ENCODE data around the gene OTOA. TPM values are rescaled to one million over a fixed set of nuclear protein-coding genes. Genes with fewer than 3 reads are reported as not detected.

The OTOA gene
- under 1 TPM; 0.15 to 0.18 TPM for total RNA-seq

- H3K27me3 Mint-ChIP-seq = peaks cover 10% of the 10 kb centered on the region
- no peak within 1 kb of the TSS for H3K27ac Mint-ChIP-seq
- ChIA-PET POLR2A (no interaction called here), CTCF (interaction anchor here (1.2 kb wide), 1 partner anchor 44 kb away, joined by 6 read pairs; no protein-coding TSS in a partner anchor)
- no peak for DNase-seq
- peaks cover 17% of the 10 kb centered on the region for H3K4me1 Mint-ChIP-seq
- no peaks in the 10 kb centered on the region for H3K36me3 Mint-ChIP-seq (ENCODE audit: low read depth)
- no peak within 1 kb of the TSS for H3K4me3 Mint-ChIP-seq
- no peaks in the 10 kb centered on the region for H3K9me3 Mint-ChIP-seq
Observed at GRCh38 chr16:21663889-21664647, at the start of gene OTOA. OTOA (plus strand) TSS chr16:21663968; CDS start chr16:21678515, 14,547 bp downstream.

DNA sequence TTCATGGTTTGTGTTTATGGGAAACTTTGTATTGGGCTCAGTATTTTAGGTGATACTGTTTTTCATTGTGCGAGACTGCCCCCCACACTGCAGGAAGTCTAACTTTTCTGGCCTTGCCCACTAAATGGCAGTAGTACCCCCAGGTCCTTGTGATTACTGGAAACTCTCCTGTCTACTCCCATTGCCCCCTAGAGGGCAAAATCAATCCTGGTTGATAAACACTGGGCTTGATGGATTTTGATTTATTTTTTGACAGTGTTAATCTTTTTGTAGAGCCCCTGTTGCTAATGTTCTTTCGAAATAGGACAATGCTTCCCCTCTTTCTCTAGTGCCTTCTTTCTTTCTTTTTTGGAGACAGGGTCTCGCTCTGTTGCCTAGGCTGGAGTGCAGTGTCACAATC, 48.9 kb upstream of the OTOA start:
- no peak for DNase-seq
- Mint-ChIP-seq H3K9me3 (no peaks in the 10 kb centered on the region), H3K4me3 (no peak overlapping the region)

DNA sequence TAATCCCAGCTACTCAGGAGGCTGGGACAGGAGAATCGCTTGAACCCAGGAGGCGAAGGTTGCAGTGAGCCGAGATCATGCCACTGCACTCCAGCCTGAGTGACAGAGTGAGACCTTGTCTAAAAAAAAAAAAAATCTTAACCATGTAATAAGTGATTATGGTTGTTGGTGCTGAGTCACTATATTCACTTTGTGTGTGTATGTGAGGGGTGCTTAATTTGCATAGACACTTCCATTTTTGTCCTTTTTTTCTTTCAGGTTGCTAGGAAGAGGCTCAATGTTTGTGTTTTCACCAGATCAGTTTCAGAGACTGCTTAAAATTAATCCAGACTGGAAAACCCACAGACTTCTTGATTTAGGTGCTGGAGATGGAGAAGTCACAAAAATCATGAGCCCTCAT, 46.2 kb upstream of the OTOA start:
- no peak for DNase-seq
- Mint-ChIP-seq H3K27ac (no peak overlapping the region), H3K36me3 (ENCODE audit: low read depth) (peaks cover 55% of the 10 kb centered on the region), H3K9me3 (no peaks in the 10 kb centered on the region), H3K4me1 (peaks cover 70% of the 10 kb centered on the region), H3K27me3 (no peaks in the 10 kb centered on the region), H3K4me3 (no peak overlapping the region)
- CTCF ChIA-PET = interaction anchor here (0.7 kb wide), 1 partner anchor 11 kb away, joined by 3 read pairs; no protein-coding TSS in a partner anchor
- POLR2A ChIA-PET = interaction anchor here (1.5 kb wide), 1 partner anchor 28 kb away, joined by 4 read pairs; no protein-coding TSS in a partner anchor

More for the DNA sequence above, 48.9 kb upstream of the OTOA start:
- no peak overlapping the region for H3K27ac Mint-ChIP-seq
- CTCF ChIA-PET = interaction anchor here (1.1 kb wide), 1 partner anchor 25 kb away, joined by 3 read pairs; no protein-coding TSS in a partner anchor
- peaks cover 51% of the 10 kb centered on the region for H3K36me3 Mint-ChIP-seq (ENCODE audit: low read depth)
- POLR2A ChIA-PET = no interaction called here
- no peaks in the 10 kb centered on the region for H3K27me3 Mint-ChIP-seq
- H3K4me1 Mint-ChIP-seq = peaks cover 71% of the 10 kb centered on the region

DNA sequence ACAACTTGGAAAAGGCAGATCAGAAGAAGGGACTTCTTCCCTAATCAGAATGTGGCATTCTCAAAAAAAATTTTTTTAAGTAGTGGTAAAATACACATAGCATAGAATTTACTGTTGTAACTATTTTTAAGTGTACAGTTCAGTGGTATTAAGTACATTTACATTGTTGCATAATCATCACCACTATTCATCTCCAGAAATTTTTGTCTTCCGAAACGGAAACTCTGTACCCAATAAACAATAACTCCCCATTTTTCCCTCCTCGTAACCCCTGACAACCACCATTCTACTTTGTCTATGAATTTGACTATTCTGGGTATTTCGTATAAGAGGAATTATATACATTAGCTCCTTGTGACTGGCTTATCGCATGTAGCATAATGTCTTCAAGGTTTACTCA, 45.5 kb upstream of the OTOA start:
- CTCF ChIA-PET = no interaction called here
- no peak overlapping the region for H3K4me3 Mint-ChIP-seq
- H3K27ac Mint-ChIP-seq = no peak overlapping the region
- DNase-seq = no peak
- H3K27me3 Mint-ChIP-seq = no peaks in the 10 kb centered on the region
- H3K4me1 Mint-ChIP-seq = peaks cover 69% of the 10 kb centered on the region
- peaks cover 56% of the 10 kb centered on the region for H3K36me3 Mint-ChIP-seq (ENCODE audit: low read depth)
- POLR2A ChIA-PET = no interaction called here
- H3K9me3 Mint-ChIP-seq = no peaks in the 10 kb centered on the region

- Mint-ChIP-seq H3K9me3 (no peaks in the 10 kb centered on the region), H3K27ac (no peak overlapping the region), H3K4me1 (peaks cover 73% of the 10 kb centered on the region), H3K27me3 (no peaks in the 10 kb centered on the region), H3K36me3 (ENCODE audit: low read depth) (peaks cover 54% of the 10 kb centered on the region), H3K4me3 (no peak overlapping the region)
- DNase-seq = no peak
- CTCF ChIA-PET = interaction anchor here (1.0 to 1.4 kb wide), 3 partner anchors 9 to 37 kb away, joined by 3 to 4 read pairs (median 3); no protein-coding TSS in a partner anchor
- POLR2A ChIA-PET = interaction anchor here (2.1 to 3.0 kb wide), 3 partner anchors 12 to 22 kb away, joined by 7 to 11 read pairs (median 10); no protein-coding TSS in a partner anchor
Observed at GRCh38 chr16:21619765-21620425, 43.9 kb upstream of the OTOA start.

DNA sequence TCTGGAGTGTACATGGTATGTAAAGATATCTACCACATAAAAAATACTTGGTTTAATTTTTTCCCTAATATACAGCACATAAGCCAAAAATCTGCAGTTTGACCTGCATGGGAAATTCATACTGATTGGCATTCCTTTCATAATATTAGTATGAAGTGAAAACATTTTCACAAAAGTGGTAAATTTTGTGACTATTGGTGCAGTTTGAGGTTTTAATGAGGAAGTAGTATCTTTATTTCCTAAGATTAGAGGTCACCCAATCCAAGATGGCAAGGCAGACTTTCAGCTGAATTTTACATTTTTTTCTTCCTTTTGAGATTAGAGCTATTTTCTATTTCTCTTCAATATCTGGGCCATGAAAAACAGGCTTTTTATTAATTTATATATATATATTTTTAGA, 43.2 kb upstream of the OTOA start:
- Mint-ChIP-seq H3K27me3 (no peaks in the 10 kb centered on the region), H3K36me3 (ENCODE audit: low read depth) (peaks cover 56% of the 10 kb centered on the region), H3K9me3 (no peaks in the 10 kb centered on the region), H3K4me1 (peaks cover 74% of the 10 kb centered on the region), H3K27ac (no peak overlapping the region), H3K4me3 (no peak overlapping the region)
- CTCF ChIA-PET = interaction anchor here (1.0 to 1.4 kb wide), 4 partner anchors 10 to 36 kb away, joined by 3 to 4 read pairs (median 3); no protein-coding TSS in a partner anchor
- DNase-seq = no peak
- POLR2A ChIA-PET = interaction anchor here (2.1 to 3.0 kb wide), 3 partner anchors 12 to 22 kb away, joined by 7 to 11 read pairs (median 10); no protein-coding TSS in a partner anchor

DNA sequence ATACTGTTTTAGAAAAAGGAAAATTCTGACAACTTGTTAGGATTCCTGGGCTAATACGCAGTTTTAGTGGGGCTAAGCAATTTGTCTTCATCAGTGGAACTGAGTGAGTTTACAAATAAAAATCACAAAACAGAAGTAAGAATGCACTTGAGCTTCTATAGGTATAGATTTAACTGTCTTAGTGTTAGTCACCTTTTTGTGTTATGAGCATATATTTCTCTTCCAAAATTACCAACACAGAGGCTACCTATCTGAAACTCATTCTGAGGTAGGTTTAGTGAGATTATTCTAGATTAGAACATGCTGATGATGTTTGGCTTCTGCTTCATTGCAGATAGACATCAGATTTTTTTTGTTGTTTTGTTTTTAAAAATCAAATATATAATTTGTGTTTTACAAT, 41.2 kb upstream of the OTOA start:
- peak overlapping the region; percentile 40 for H3K27ac Mint-ChIP-seq
- CTCF ChIA-PET = interaction anchor here (0.7 to 1.4 kb wide), 5 partner anchors 12 to 675 kb away, joined by 3 to 5 read pairs (median 5); no protein-coding TSS in a partner anchor
- H3K27me3 Mint-ChIP-seq = no peaks in the 10 kb centered on the region
- peaks cover 76% of the 10 kb centered on the region for H3K4me1 Mint-ChIP-seq
- no peak overlapping the region for H3K4me3 Mint-ChIP-seq
- DNase-seq = no peak
- peaks cover 65% of the 10 kb centered on the region for H3K36me3 Mint-ChIP-seq (ENCODE audit: low read depth)
- H3K9me3 Mint-ChIP-seq = no peaks in the 10 kb centered on the region
- POLR2A ChIA-PET = interaction anchor here (1.2 to 3.0 kb wide), 5 partner anchors 11 to 24 kb away, joined by 3 to 10 read pairs (median 4); no protein-coding TSS in a partner anchor

- no peak for DNase-seq
- Mint-ChIP-seq H3K27ac (peak overlapping the region; percentile 19), H3K36me3 (ENCODE audit: low read depth) (peaks cover 64% of the 10 kb centered on the region), H3K9me3 (peaks cover 6% of the 10 kb centered on the region), H3K27me3 (no peaks in the 10 kb centered on the region), H3K4me3 (no peak overlapping the region), H3K4me1 (peaks cover 65% of the 10 kb centered on the region)
- ChIA-PET CTCF (interaction anchor here (0.8 to 0.9 kb wide), 2 partner anchors 13 to 32 kb away, joined by 3 read pairs; no protein-coding TSS in a partner anchor), POLR2A (interaction anchor here (0.8 kb wide), 1 partner anchor 15 kb away, joined by 3 read pairs; no protein-coding TSS in a partner anchor)
Observed at GRCh38 chr16:21625026-21625425, 38.7 kb upstream of the OTOA start.

- Mint-ChIP-seq H3K4me1 (peaks cover 49% of the 10 kb centered on the region), H3K36me3 (ENCODE audit: low read depth) (peaks cover 58% of the 10 kb centered on the region), H3K27me3 (no peaks in the 10 kb centered on the region), H3K4me3 (no peak overlapping the region), H3K27ac (peak overlapping the region; percentile 69), H3K9me3 (peaks cover 6% of the 10 kb centered on the region)
- CTCF ChIA-PET = interaction anchor here (0.7 to 1.3 kb wide), 3 partner anchors 14 to 35 kb away, joined by 4 to 5 read pairs (median 4); no protein-coding TSS in a partner anchor
- peak; percentile 43 for DNase-seq
- POLR2A ChIA-PET = interaction anchor here (0.7 to 1.5 kb wide), 6 partner anchors 11 to 1878 kb away, joined by 3 to 11 read pairs (median 4); no protein-coding TSS in a partner anchor
Observed at GRCh38 chr16:21626659-21627277, 37.0 kb upstream of the OTOA start.

- no peak for DNase-seq
- no peaks in the 10 kb centered on the region for H3K27me3 Mint-ChIP-seq
- H3K4me3 Mint-ChIP-seq = no peak overlapping the region
- peaks cover 58% of the 10 kb centered on the region for H3K36me3 Mint-ChIP-seq (ENCODE audit: low read depth)
- peaks cover 38% of the 10 kb centered on the region for H3K4me1 Mint-ChIP-seq
- no peak overlapping the region for H3K27ac Mint-ChIP-seq
- CTCF ChIA-PET = interaction anchor here (0.6 to 1.1 kb wide), 3 partner anchors 11 to 44 kb away, joined by 3 read pairs; no protein-coding TSS in a partner anchor
- peaks cover 6% of the 10 kb centered on the region for H3K9me3 Mint-ChIP-seq
- POLR2A ChIA-PET = interaction anchor here (1.1 kb wide), 1 partner anchor 13 kb away, joined by 3 read pairs; no protein-coding TSS in a partner anchor
Observed at GRCh38 chr16:21628121-21628726, 35.5 kb upstream of the OTOA start.

GRCh38 chr16:21628772-21629171, 35.0 kb upstream of the OTOA start:
- Mint-ChIP-seq H3K4me3 (no peak overlapping the region), H3K9me3 (peaks cover 6% of the 10 kb centered on the region), H3K4me1 (peaks cover 34% of the 10 kb centered on the region), H3K36me3 (ENCODE audit: low read depth) (peaks cover 54% of the 10 kb centered on the region), H3K27ac (no peak overlapping the region), H3K27me3 (no peaks in the 10 kb centered on the region)
- no peak for DNase-seq
- ChIA-PET POLR2A (interaction anchor here (1.1 kb wide), 1 partner anchor 12 kb away, joined by 3 read pairs; no protein-coding TSS in a partner anchor), CTCF (interaction anchor here (1.1 kb wide), 1 partner anchor 10 kb away, joined by 3 read pairs; no protein-coding TSS in a partner anchor)

All from activated CD4-positive, alpha-beta memory T cell treated with anti-CD3 and anti-CD28 coated beads, Interleukin-2, amount 10 ng/mL, durations not matched to agents 7 days and 5 days (primary cell).